ENCODE measurements around the gene HOXC6. TPM values are rescaled to one million over a fixed set of nuclear protein-coding genes. Genes with fewer than 3 reads are reported as not detected.
A peak's percentile ranks its signal among the peaks of the same experiment; 100 is the strongest.

The HOXC6 gene
- total RNA-seq, 1 experiment from 2014 or later: 5.3 TPM

- Histone ChIP-seq H3K27me3 (no peaks in the 10 kb centered on the region), H3K4me3 (no peak overlapping the region), H3K36me3 (peaks cover 46% of the 10 kb centered on the region), H3K9me3 (no peaks in the 10 kb centered on the region)
- DNase-seq: no peak
These were observed 1.5 kb downstream of the HOXC6 start for GRCh38 chr12:54029529-54030441.

- H3K27me3 ChIP-seq: no peaks in the 10 kb centered on the region
- H3K36me3 ChIP-seq: peaks cover 46% of the 10 kb centered on the region
- no peak for DNase-seq
- no peak overlapping the region for H3K4me3 ChIP-seq
- H3K9me3 ChIP-seq: no peaks in the 10 kb centered on the region
These were observed 2.2 kb downstream of the HOXC6 start for GRCh38 chr12:54030442-54030801.

- H3K27me3 ChIP-seq: no peaks in the 10 kb centered on the region
- no peaks in the 10 kb centered on the region for H3K9me3 ChIP-seq
- no peak overlapping the region for H3K4me3 ChIP-seq
- DNase-seq: no peak
- H3K36me3 ChIP-seq: peaks cover 46% of the 10 kb centered on the region
These were observed 2.7 kb downstream of the HOXC6 start for GRCh38 chr12:54030889-54031471.

GRCh38 chr12:54031480-54031879, 3.2 kb downstream of the HOXC6 start:
- H3K27me3 ChIP-seq: no peaks in the 10 kb centered on the region
- no peaks in the 10 kb centered on the region for H3K9me3 ChIP-seq
- peaks cover 46% of the 10 kb centered on the region for H3K36me3 ChIP-seq
- no peak overlapping the region for H3K4me3 ChIP-seq
- DNase-seq: no peak

- no peaks in the 10 kb centered on the region for H3K9me3 ChIP-seq
- H3K4me3 ChIP-seq: no peak overlapping the region
- DNase-seq: no peak
- H3K36me3 ChIP-seq: peaks cover 46% of the 10 kb centered on the region
- no peaks in the 10 kb centered on the region for H3K27me3 ChIP-seq
These were observed 3.9 kb downstream of the HOXC6 start for GRCh38 chr12:54032086-54032619.

- peak; percentile 53 for DNase-seq
- no peak within 1 kb of the TSS for H3K4me3 ChIP-seq
- no peaks in the 10 kb centered on the region for H3K9me3 ChIP-seq
- H3K36me3 ChIP-seq: peaks cover 50% of the 10 kb centered on the region
- H3K27me3 ChIP-seq: no peaks in the 10 kb centered on the region
These were observed 4.4 kb downstream of the HOXC6 start, which contains the start of gene HOXC5 for GRCh38 chr12:54032627-54033100. HOXC5 (plus strand) TSS chr12:54033050; CDS start chr12:54033123, 73 bp downstream.

- H3K4me3 ChIP-seq: no peak overlapping the region
- no peaks in the 10 kb centered on the region for H3K27me3 ChIP-seq
- H3K36me3 ChIP-seq: peaks cover 44% of the 10 kb centered on the region
- no peak for DNase-seq
- H3K9me3 ChIP-seq: no peaks in the 10 kb centered on the region
These were observed 5.1 kb downstream of the HOXC6 start for GRCh38 chr12:54033106-54033979.

- H3K4me3 ChIP-seq: no peak overlapping the region
- peaks cover 37% of the 10 kb centered on the region for H3K36me3 ChIP-seq
- no peak for DNase-seq
- H3K9me3 ChIP-seq: no peaks in the 10 kb centered on the region
- no peaks in the 10 kb centered on the region for H3K27me3 ChIP-seq
These were observed 5.9 kb downstream of the HOXC6 start for GRCh38 chr12:54033980-54034784.

- Histone ChIP-seq H3K9me3 (no peaks in the 10 kb centered on the region), H3K27me3 (no peaks in the 10 kb centered on the region), H3K4me3 (no peak overlapping the region), H3K36me3 (peaks cover 32% of the 10 kb centered on the region)
- no peak for DNase-seq
These were observed 6.6 kb downstream of the HOXC6 start for GRCh38 chr12:54034785-54035310.

- no peaks in the 10 kb centered on the region for H3K27me3 ChIP-seq
- H3K9me3 ChIP-seq: no peaks in the 10 kb centered on the region
- H3K4me3 ChIP-seq: no peak overlapping the region
- no peak for DNase-seq
- H3K36me3 ChIP-seq: peaks cover 26% of the 10 kb centered on the region
These were observed 7.5 kb downstream of the HOXC6 start for GRCh38 chr12:54035568-54036264.

- Histone ChIP-seq H3K4me3 (no peak overlapping the region), H3K27me3 (no peaks in the 10 kb centered on the region), H3K36me3 (peaks cover 17% of the 10 kb centered on the region), H3K9me3 (no peaks in the 10 kb centered on the region)
- DNase-seq: peak; percentile 84
These were observed 8.6 kb downstream of the HOXC6 start for GRCh38 chr12:54036620-54037359.

- Histone ChIP-seq H3K4me3 (no peak overlapping the region), H3K36me3 (peaks cover 14% of the 10 kb centered on the region), H3K9me3 (no peaks in the 10 kb centered on the region), H3K27me3 (no peaks in the 10 kb centered on the region)
- no peak for DNase-seq
These were observed 9.4 kb downstream of the HOXC6 start for GRCh38 chr12:54037360-54038283.

GRCh38 chr12:54038284-54038870, 10.1 kb downstream of the HOXC6 start:
- Histone ChIP-seq H3K27me3 (no peaks in the 10 kb centered on the region), H3K9me3 (no peaks in the 10 kb centered on the region), H3K36me3 (peaks cover 9% of the 10 kb centered on the region), H3K4me3 (no peak overlapping the region)
- DNase-seq: no peak
